ENCODE data around the gene CHCHD4. TPM values are rescaled to one million over a fixed set of nuclear protein-coding genes. Genes with fewer than 3 reads are reported as not detected.
"Not testable (repeated sequence)": the region's sequence is repeated elsewhere in the genome, so short reads cannot be mapped to it uniquely, and the experiment has no call there.

CHCHD4 gene
- total RNA-seq, 1 experiment from 2014 or later: 13.8 TPM

DNA sequence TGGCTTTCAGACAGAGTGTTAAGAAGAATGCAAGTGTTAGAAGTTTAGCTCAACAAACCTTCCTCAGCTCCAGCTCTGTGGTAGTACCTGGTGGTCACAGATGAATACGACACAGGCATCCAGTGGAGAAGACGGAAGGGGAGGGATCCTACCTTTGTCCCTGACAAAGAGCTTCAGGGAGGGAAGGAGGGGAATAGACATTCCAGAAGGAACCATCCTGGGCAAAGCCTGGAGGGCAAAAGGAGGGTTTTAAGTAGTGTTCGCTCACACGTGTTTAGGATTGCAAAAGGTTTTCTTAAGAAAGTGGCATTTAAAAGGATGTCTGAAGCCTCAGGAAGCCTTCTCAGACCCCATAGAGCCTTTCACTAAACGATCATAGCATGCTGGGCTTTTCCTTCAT, 2.8 kb downstream of the CHCHD4 start:
- Histone ChIP-seq H3K4me1 (ENCODE audit: control insufficient read depth, insufficient read depth, low read length) (peaks cover 15% of the 10 kb centered on the region), H3K27ac (ENCODE audit: low read length) (no peak overlapping the region), H3K36me3 (ENCODE audit: control insufficient read depth, insufficient read depth, low read length) (no peaks in the 10 kb centered on the region; the same call in 1 of the 2 replicates), H3K9me3 (ENCODE audit: control insufficient read depth, insufficient read depth, low read depth, low read length) (no peaks in the 10 kb centered on the region), H3K4me3 (ENCODE audit: low read depth in 2 of 2, low read length in 2 of 2) (no peak overlapping the region), H3K27me3 (ENCODE audit: control insufficient read depth, insufficient read depth, low read length) (no peaks in the 10 kb centered on the region)
- in situ Hi-C loops (cut with HindIII; ENCODE audit: low pct_unique_long_range_greater_than_20kb, low sequenced_read_pairs): no loop called here
- TF ChIP-seq, protein P1, sequence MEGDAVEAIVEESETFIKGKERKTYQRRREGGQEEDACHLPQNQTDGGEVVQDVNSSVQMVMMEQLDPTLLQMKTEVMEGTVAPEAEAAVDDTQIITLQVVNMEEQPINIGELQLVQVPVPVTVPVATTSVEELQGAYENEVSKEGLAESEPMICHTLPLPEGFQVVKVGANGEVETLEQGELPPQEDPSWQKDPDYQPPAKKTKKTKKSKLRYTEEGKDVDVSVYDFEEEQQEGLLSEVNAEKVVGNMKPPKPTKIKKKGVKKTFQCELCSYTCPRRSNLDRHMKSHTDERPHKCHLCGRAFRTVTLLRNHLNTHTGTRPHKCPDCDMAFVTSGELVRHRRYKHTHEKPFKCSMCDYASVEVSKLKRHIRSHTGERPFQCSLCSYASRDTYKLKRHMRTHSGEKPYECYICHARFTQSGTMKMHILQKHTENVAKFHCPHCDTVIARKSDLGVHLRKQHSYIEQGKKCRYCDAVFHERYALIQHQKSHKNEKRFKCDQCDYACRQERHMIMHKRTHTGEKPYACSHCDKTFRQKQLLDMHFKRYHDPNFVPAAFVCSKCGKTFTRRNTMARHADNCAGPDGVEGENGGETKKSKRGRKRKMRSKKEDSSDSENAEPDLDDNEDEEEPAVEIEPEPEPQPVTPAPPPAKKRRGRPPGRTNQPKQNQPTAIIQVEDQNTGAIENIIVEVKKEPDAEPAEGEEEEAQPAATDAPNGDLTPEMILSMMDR (IDR thresholded peaks at IDR 0.05): no peak
- TF ChIP-seq, protein P2, sequence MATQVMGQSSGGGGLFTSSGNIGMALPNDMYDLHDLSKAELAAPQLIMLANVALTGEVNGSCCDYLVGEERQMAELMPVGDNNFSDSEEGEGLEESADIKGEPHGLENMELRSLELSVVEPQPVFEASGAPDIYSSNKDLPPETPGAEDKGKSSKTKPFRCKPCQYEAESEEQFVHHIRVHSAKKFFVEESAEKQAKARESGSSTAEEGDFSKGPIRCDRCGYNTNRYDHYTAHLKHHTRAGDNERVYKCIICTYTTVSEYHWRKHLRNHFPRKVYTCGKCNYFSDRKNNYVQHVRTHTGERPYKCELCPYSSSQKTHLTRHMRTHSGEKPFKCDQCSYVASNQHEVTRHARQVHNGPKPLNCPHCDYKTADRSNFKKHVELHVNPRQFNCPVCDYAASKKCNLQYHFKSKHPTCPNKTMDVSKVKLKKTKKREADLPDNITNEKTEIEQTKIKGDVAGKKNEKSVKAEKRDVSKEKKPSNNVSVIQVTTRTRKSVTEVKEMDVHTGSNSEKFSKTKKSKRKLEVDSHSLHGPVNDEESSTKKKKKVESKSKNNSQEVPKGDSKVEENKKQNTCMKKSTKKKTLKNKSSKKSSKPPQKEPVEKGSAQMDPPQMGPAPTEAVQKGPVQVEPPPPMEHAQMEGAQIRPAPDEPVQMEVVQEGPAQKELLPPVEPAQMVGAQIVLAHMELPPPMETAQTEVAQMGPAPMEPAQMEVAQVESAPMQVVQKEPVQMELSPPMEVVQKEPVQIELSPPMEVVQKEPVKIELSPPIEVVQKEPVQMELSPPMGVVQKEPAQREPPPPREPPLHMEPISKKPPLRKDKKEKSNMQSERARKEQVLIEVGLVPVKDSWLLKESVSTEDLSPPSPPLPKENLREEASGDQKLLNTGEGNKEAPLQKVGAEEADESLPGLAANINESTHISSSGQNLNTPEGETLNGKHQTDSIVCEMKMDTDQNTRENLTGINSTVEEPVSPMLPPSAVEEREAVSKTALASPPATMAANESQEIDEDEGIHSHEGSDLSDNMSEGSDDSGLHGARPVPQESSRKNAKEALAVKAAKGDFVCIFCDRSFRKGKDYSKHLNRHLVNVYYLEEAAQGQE (IDR thresholded peaks at IDR 0.05; ENCODE audit: insufficient read depth in 1 of 2, low read depth in 2 of 2, low read length in 1 of 2): no peak
- no peak for TF ChIP-seq TCF7L2 (IDR thresholded peaks at IDR 0.05; ENCODE audit: low read depth, low read length)
- no peak for TF ChIP-seq SIN3A (IDR thresholded peaks at IDR 0.05; ENCODE audit: borderline replicate concordance, insufficient read depth, low read depth, low read length)
- TF ChIP-seq POLR2AphosphoS5 (IDR thresholded peaks at IDR 0.05; ENCODE audit: low read depth, low read length): no peak
- intact Hi-C loops (cut with micrococcal nuclease; ENCODE audit: unreplicated experiment): no loop called here
- POLR2A ChIA-PET: no interaction called here
- BruUV-seq (replicated peaks): TSS peak; percentile 47
- ATAC-seq (no peak), DNase-seq (ENCODE audit: low read depth, low spot score) (no peak)
- CTCF ChIA-PET: no interaction called here

DNA sequence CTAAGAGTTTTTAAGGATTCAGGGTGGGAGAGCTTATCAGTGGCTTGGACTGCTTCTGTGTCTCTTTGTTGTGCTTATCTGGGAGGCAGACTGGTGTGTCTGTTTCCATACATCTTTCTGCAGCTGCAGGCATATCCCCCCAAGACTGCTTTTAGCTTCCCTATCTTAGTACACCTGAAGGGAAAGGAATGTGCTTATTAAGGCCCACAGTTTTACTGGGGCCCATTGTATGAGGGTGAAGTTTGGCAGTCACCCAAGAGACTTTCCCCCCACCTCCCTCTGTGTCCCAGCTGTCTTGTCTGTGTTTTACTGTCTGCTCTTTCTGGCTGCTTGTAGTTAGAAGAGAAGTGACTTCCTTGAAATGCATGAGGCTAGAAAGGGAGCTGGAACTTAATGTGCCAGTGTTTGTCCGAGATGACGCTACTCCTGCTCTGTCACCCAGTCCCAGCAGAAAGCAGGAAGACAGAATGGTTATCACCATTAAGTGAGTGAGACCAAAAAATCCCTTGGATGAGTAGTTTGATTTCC, 3.7 kb downstream of the CHCHD4 start:
- H3K4me1 ChIP-seq (ENCODE audit: control insufficient read depth, insufficient read depth, low read length): not testable (repeated sequence)

DNA sequence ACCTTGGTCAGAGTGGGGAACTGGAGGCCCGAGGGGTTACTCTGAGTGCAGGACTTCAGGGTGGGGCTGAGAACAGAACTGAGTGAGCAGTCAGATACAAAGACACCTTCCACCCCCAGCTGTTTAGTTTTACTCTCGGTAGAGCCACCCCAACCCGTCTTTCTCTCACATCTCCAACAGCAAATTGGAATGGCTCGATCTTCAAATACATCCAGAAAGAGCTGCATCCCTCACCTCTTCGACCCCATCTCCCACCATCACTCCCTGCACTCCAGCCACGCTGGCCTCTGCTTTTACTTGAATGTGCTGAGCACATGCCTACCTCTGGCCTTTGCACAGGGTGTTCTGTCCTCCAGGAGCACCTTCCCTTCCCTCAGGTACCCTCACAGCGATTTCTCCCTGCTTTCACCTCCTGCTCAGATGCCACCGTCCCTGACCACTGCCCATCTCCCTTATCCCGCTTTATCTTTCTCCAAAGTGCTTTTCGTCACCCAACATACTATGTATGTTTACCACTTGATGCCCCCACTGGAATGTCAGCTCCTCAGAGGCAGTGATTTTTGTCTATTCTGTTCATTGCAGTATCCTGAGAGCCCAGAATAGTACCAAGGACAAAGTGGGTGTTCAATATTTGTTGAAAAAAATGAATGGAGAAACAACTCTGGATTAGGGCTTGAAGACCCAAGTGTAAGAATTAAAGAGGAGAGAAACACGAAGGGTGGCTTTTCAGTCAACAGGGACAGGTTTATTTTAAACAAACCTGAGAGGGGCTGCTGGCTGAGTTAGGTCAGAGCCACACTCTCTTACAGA, 4.4 kb downstream of the CHCHD4 start:
- in situ Hi-C loops (cut with HindIII; ENCODE audit: low pct_unique_long_range_greater_than_20kb, low sequenced_read_pairs) (no loop called here), intact Hi-C loops (cut with micrococcal nuclease; ENCODE audit: unreplicated experiment) (no loop called here)
- Histone ChIP-seq H3K27ac (ENCODE audit: low read length) (no peak overlapping the region), H3K27me3 (ENCODE audit: control insufficient read depth, insufficient read depth, low read length) (no peaks in the 10 kb centered on the region), H3K4me3 (ENCODE audit: low read depth in 2 of 2, low read length in 2 of 2) (no peak overlapping the region), H3K4me1 (ENCODE audit: control insufficient read depth, insufficient read depth, low read length) (peaks cover 7% of the 10 kb centered on the region; the same call in 1 of the 2 replicates), H3K36me3 (ENCODE audit: control insufficient read depth, insufficient read depth, low read length) (no peaks in the 10 kb centered on the region; the same call in 1 of the 2 replicates), H3K9me3 (ENCODE audit: control insufficient read depth, insufficient read depth, low read depth, low read length) (no peaks in the 10 kb centered on the region)
- ChIA-PET POLR2A (no interaction called here), CTCF (no interaction called here)
- ATAC-seq (no peak), DNase-seq (ENCODE audit: low read depth, low spot score) (no peak)
- TF ChIP-seq SIN3A (IDR thresholded peaks at IDR 0.05; ENCODE audit: borderline replicate concordance, insufficient read depth, low read depth, low read length) (no peak), POLR2AphosphoS5 (IDR thresholded peaks at IDR 0.05; ENCODE audit: low read depth, low read length) (no peak), TCF7L2 (IDR thresholded peaks at IDR 0.05; ENCODE audit: low read depth, low read length) (no peak)
- TF ChIP-seq, protein P1 (IDR thresholded peaks at IDR 0.05): no peak
- TF ChIP-seq, protein P2 (IDR thresholded peaks at IDR 0.05; ENCODE audit: insufficient read depth in 1 of 2, low read depth in 2 of 2, low read length in 1 of 2): no peak
- BruUV-seq (replicated peaks): no TSS peak

More for the DNA sequence above, 3.7 kb downstream of the CHCHD4 start:
- H3K36me3 ChIP-seq (ENCODE audit: control insufficient read depth, insufficient read depth, low read length); ATAC-seq; H3K27ac ChIP-seq (ENCODE audit: low read length); H3K9me3 ChIP-seq (ENCODE audit: control insufficient read depth, insufficient read depth, low read depth, low read length); H3K4me3 ChIP-seq (ENCODE audit: low read depth in 2 of 2, low read length in 2 of 2); DNase-seq (ENCODE audit: low read depth, low spot score); intact Hi-C loops (cut with micrococcal nuclease; ENCODE audit: unreplicated experiment); H3K27me3 ChIP-seq (ENCODE audit: control insufficient read depth, insufficient read depth, low read length); POLR2A ChIA-PET; in situ Hi-C loops (cut with HindIII; ENCODE audit: low pct_unique_long_range_greater_than_20kb, low sequenced_read_pairs); BruUV-seq (replicated peaks); CTCF ChIA-PET: not testable (repeated sequence)

Measured in Panc1 (cell line).